Nephron progenitor cell (in vitro differentiated cells): Measurements from ENCODE around the gene PRKCA.

ENCODE experiments used
- DNase-seq: peaks from one replicate; pipeline ENCODE4 v3.0.0; 2021
- H3K27ac Mint-ChIP-seq: 2 replicates; pipeline ENCODE4 v1.8.0; 2021; ENCODE audit warnings: mild to moderate bottlenecking, moderate library complexity, mixed read lengths
- H3K27me3 Mint-ChIP-seq: 2 replicates; pipeline ENCODE4 v1.8.0; 2021; ENCODE audit warnings: mild to moderate bottlenecking, low read depth, mixed read lengths; ENCODE audit not compliant: poor library complexity
- H3K36me3 Mint-ChIP-seq: 2 replicates; pipeline ENCODE4 v1.8.0; 2021; ENCODE audit warnings: low read depth, mixed read lengths
- H3K4me1 Mint-ChIP-seq: 2 replicates; pipeline ENCODE4 v1.8.0; 2021; ENCODE audit warnings: mixed read lengths
- H3K4me3 Mint-ChIP-seq: 2 replicates; pipeline ENCODE4 v1.8.0; 2021; ENCODE audit warnings: mild to moderate bottlenecking, moderate library complexity, mixed read lengths
- H3K9me3 Mint-ChIP-seq: 2 replicates; pipeline ENCODE4 v1.8.0; 2021; ENCODE audit warnings: mild to moderate bottlenecking, moderate library complexity, mixed read lengths
- TF ChIP-seq, protein P1 (sequence below): fragments of 200-600 bp; sonication (generic); IDR thresholded peaks from 2 replicates; pipeline ENCODE4 v1.5.0; 2021; ENCODE audit warnings: antibody characterized with exemption

The PRKCA gene

DNA sequence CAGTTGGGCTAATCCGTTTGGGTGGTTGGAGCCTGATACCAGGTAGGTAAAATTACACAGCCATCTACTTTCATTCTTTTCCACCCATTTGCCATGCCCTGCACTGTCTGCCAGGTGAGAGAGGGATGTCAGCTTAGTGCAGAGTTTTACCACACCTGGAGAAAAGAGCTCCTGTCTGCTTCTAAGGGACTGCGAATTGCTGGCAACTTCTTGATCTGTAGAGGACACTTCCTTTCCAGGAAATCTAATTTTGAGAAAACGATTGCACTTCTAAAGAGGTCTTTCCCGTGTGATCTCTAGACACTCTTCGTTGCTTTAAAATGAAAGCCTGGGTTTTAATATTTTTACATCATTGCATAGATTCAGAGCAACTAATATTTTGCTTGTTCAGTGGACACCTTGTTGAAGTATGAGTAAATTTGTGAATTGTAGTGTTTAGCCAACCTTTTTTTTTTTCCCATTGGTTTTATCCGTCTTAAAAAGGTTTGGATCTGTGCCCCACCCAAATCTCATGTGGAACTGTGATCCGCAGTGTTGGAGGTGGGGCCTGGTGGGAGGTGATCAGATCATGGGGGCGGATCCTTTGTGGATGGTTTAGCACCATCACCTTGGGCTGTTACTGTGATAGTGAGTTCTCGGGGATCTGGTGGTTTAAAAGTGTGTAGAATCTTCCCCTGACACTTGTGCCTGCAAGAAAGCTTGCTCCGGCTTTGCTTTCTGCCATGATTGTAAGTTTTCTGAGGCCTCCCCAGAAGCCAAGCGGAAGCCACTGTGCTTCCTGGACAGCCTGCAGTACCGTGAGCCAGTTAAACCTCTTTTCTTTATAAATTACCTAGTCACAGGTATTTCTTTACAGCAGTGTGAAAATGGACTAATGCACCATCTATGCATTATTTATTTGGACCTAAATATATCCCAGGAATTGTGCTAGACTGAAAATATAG, 104.6 kb downstream of the PRKCA start:
- DNase-seq, result no peak
- no peak overlapping the region for H3K4me3 Mint-ChIP-seq

GRCh38 chr17:66407864-66408263, 105.5 kb downstream of the PRKCA start:
- Mint-ChIP-seq H3K4me3 (no peak overlapping the region), H3K36me3 (no peaks in the 10 kb centered on the region), H3K27me3 (peaks cover 3% of the 10 kb centered on the region), H3K9me3 (no peaks in the 10 kb centered on the region), H3K27ac (no peak overlapping the region), H3K4me1 (peaks cover 13% of the 10 kb centered on the region)
- TF ChIP-seq, protein P1, sequence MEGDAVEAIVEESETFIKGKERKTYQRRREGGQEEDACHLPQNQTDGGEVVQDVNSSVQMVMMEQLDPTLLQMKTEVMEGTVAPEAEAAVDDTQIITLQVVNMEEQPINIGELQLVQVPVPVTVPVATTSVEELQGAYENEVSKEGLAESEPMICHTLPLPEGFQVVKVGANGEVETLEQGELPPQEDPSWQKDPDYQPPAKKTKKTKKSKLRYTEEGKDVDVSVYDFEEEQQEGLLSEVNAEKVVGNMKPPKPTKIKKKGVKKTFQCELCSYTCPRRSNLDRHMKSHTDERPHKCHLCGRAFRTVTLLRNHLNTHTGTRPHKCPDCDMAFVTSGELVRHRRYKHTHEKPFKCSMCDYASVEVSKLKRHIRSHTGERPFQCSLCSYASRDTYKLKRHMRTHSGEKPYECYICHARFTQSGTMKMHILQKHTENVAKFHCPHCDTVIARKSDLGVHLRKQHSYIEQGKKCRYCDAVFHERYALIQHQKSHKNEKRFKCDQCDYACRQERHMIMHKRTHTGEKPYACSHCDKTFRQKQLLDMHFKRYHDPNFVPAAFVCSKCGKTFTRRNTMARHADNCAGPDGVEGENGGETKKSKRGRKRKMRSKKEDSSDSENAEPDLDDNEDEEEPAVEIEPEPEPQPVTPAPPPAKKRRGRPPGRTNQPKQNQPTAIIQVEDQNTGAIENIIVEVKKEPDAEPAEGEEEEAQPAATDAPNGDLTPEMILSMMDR, result no peak
- no peak for DNase-seq

More for the DNA sequence above, 104.6 kb downstream of the PRKCA start:
- H3K4me1 Mint-ChIP-seq, result peaks cover 8% of the 10 kb centered on the region
- no peaks in the 10 kb centered on the region for H3K36me3 Mint-ChIP-seq
- no peaks in the 10 kb centered on the region for H3K9me3 Mint-ChIP-seq
- no peak overlapping the region for H3K27ac Mint-ChIP-seq
- TF ChIP-seq, protein P1, result no peak
- peaks cover 3% of the 10 kb centered on the region for H3K27me3 Mint-ChIP-seq

GRCh38 chr17:66411520-66411919, 109.1 kb downstream of the PRKCA start:
- peaks cover 3% of the 10 kb centered on the region for H3K27me3 Mint-ChIP-seq
- H3K27ac Mint-ChIP-seq, result no peak overlapping the region
- no peaks in the 10 kb centered on the region for H3K36me3 Mint-ChIP-seq
- H3K4me3 Mint-ChIP-seq, result no peak overlapping the region
- no peak for DNase-seq
- no peaks in the 10 kb centered on the region for H3K9me3 Mint-ChIP-seq
- TF ChIP-seq, protein P1, result no peak
- peaks cover 31% of the 10 kb centered on the region for H3K4me1 Mint-ChIP-seq

GRCh38 chr17:66412857-66413558, 110.6 kb downstream of the PRKCA start:
- Mint-ChIP-seq H3K27me3 (peaks cover 3% of the 10 kb centered on the region), H3K27ac (no peak overlapping the region), H3K4me3 (no peak overlapping the region)

GRCh38 chr17:66413559-66414520, 111.4 kb downstream of the PRKCA start:
- no peak for DNase-seq
- TF ChIP-seq, protein P1, result no peak
- Mint-ChIP-seq H3K9me3 (no peaks in the 10 kb centered on the region), H3K27me3 (peaks cover 3% of the 10 kb centered on the region), H3K27ac (no peak overlapping the region), H3K4me1 (peaks cover 31% of the 10 kb centered on the region), H3K36me3 (no peaks in the 10 kb centered on the region), H3K4me3 (no peak overlapping the region)

More at GRCh38 chr17:66412857-66413558, 110.6 kb downstream of the PRKCA start:
- DNase-seq, result no peak
- TF ChIP-seq, protein P1, result no peak
- Mint-ChIP-seq H3K36me3 (no peaks in the 10 kb centered on the region), H3K4me1 (peaks cover 31% of the 10 kb centered on the region), H3K9me3 (no peaks in the 10 kb centered on the region)
